Endodermal cell (in vitro differentiated cells): ENCODE data around the gene SLC16A14. TPM values are rescaled to one million over a fixed set of nuclear protein-coding genes. Genes with fewer than 3 reads are reported as not detected.

Source experiments
- DNase-seq: peaks from one replicate; pipeline ENCODE4 v3.0.0-alpha.2; 2017
- H3K27ac ChIP-seq: 2 replicates; pipeline ENCODE4 v1.5.1; 2013; ENCODE audit warnings: mild to moderate bottlenecking, low read depth, low read length, moderate library complexity
- H3K27me3 ChIP-seq: 2 replicates; pipeline ENCODE4 v1.6.1; 2013; ENCODE audit warnings: mild to moderate bottlenecking, low read length, moderate library complexity; ENCODE audit not compliant: insufficient read depth, control insufficient read depth, poor library complexity, severe bottlenecking
- H3K36me3 ChIP-seq: 2 replicates; pipeline ENCODE4 v1.7.0; 2013; ENCODE audit warnings: mild to moderate bottlenecking, low read length, moderate library complexity; ENCODE audit not compliant: control insufficient read depth, insufficient read depth
- H3K4me1 ChIP-seq: one replicate; pipeline ENCODE4 v1.7.0; 2013; ENCODE audit warnings: low read length; ENCODE audit not compliant: control insufficient read depth, insufficient read depth
- H3K4me3 ChIP-seq: 2 replicates; pipeline ENCODE4 v1.5.1; 2013; ENCODE audit warnings: mild to moderate bottlenecking, low read length, moderate library complexity
- H3K9ac ChIP-seq: 2 replicates; pipeline ENCODE4 v1.6.1; 2013; ENCODE audit warnings: mild to moderate bottlenecking, low read length, moderate library complexity; ENCODE audit not compliant: poor library complexity, severe bottlenecking; ENCODE audit errors: extremely low read depth
- H3K9me3 ChIP-seq: 2 replicates; pipeline ENCODE4 v1.6.1; 2013; ENCODE audit warnings: mild to moderate bottlenecking, low read length, moderate library complexity; ENCODE audit not compliant: control insufficient read depth
- H3K27ac Mint-ChIP-seq: 2 replicates; pipeline ENCODE4 v1.8.0; 2020; ENCODE audit warnings: mixed read lengths
- H3K27me3 Mint-ChIP-seq: 2 replicates; pipeline ENCODE4 v1.8.0; 2021; ENCODE audit warnings: mild to moderate bottlenecking, mixed read lengths; ENCODE audit not compliant: insufficient read depth
- H3K36me3 Mint-ChIP-seq: 2 replicates; pipeline ENCODE4 v1.8.0; 2020; ENCODE audit warnings: low read depth, mixed read lengths
- H3K4me1 Mint-ChIP-seq: 2 replicates; pipeline ENCODE4 v1.8.0; 2020; ENCODE audit warnings: mixed read lengths
- H3K4me3 Mint-ChIP-seq: 2 replicates; pipeline ENCODE4 v1.8.0; 2020; ENCODE audit warnings: mild to moderate bottlenecking, moderate library complexity, mixed read lengths
- H3K9me3 Mint-ChIP-seq: 2 replicates; pipeline ENCODE4 v1.8.0; 2020; ENCODE audit warnings: mild to moderate bottlenecking, mixed read lengths
- CTCF ChIP-seq: fragments of 200-600 bp; sonication (generic); conservative IDR thresholded peaks from 2 replicates; pipeline ENCODE4 v1.5.0; 2021; ENCODE audit warnings: antibody characterized with exemption, mild to moderate bottlenecking
- WGBS, 2 experiments: methylation state at CpG; one replicate each; pipeline versions ENCODE4 v1.1.5 to v1.1.7; 2013; ENCODE audit warnings: missing lambda C conversion rate in 2 of 2, mixed read lengths in 1 of 2; ENCODE audit not compliant: insufficient coverage in 1 of 2, insufficient read length in 1 of 2; 5-methylcytosine and 5-hydroxymethylcytosine counted together
- total RNA-seq, 2 donors: library from RNA; stranded (reverse); fragmentation: NEBNext Ultra II Directional in 1 of 2; extraction: Animal tissue kit (Norgen Biotek cat#: 25700) in 1 of 2; gene quantifications; 2 replicates in 1 of 2; 3 replicates in 1 of 2; pipeline ENCODE4 v1.2.1, GENCODE V29; 2021

SLC16A14 gene
- total RNA-seq, 2 donors from 2014 or later, result 1.2 to 10.2 TPM

- Mint-ChIP-seq H3K27me3 (peaks cover 4% of the 10 kb centered on the region), H3K36me3 (no peaks in the 10 kb centered on the region), H3K9me3 (no peaks in the 10 kb centered on the region), H3K4me3 (no peak overlapping the region), H3K4me1 (peaks cover 13% of the 10 kb centered on the region), H3K27ac (no peak overlapping the region)
- Histone ChIP-seq H3K27me3 (no peaks in the 10 kb centered on the region), H3K4me1 (no peaks in the 10 kb centered on the region), H3K9ac (no peak overlapping the region), H3K27ac (no peak overlapping the region), H3K9me3 (no peaks in the 10 kb centered on the region), H3K36me3 (no peaks in the 10 kb centered on the region), H3K4me3 (no peak overlapping the region)
- no peak for DNase-seq
- peak; percentile 48 for TF ChIP-seq CTCF
- 85 to 93% methylated on average over 4 to 8 of the region's 8 CpGs for WGBS, 2 experiments
Measured at GRCh38 chr2:230075988-230076631, 7.4 kb upstream of the SLC16A14 start.

- Histone ChIP-seq H3K36me3 (no peaks in the 10 kb centered on the region), H3K9me3 (no peaks in the 10 kb centered on the region), H3K27ac (no peak overlapping the region), H3K9ac (no peak overlapping the region), H3K4me1 (no peaks in the 10 kb centered on the region), H3K4me3 (no peak overlapping the region), H3K27me3 (peaks cover 37% of the 10 kb centered on the region)
- H3K9me3 Mint-ChIP-seq, result peaks cover 5% of the 10 kb centered on the region
- H3K4me1 Mint-ChIP-seq, result peaks cover 6% of the 10 kb centered on the region
- no peaks in the 10 kb centered on the region for H3K36me3 Mint-ChIP-seq
- peaks cover 41% of the 10 kb centered on the region for H3K27me3 Mint-ChIP-seq
- no peak for TF ChIP-seq CTCF
- H3K27ac Mint-ChIP-seq, result no peak overlapping the region
- 90 to 93% methylated on average over 7 of the region's 7 CpGs for WGBS, 2 experiments
- no peak for DNase-seq
- H3K4me3 Mint-ChIP-seq, result no peak overlapping the region
Measured at GRCh38 chr2:230071421-230071820, 2.7 kb upstream of the SLC16A14 start.

- H3K4me3 ChIP-seq, result no peak overlapping the region
- H3K27me3 Mint-ChIP-seq, result peaks cover 43% of the 10 kb centered on the region
- H3K9me3 ChIP-seq, result no peaks in the 10 kb centered on the region
- H3K4me3 Mint-ChIP-seq, result no peak overlapping the region
- H3K36me3 Mint-ChIP-seq, result no peaks in the 10 kb centered on the region
- H3K27ac ChIP-seq, result no peak overlapping the region
- H3K9me3 Mint-ChIP-seq, result peaks cover 5% of the 10 kb centered on the region
- H3K36me3 ChIP-seq, result no peaks in the 10 kb centered on the region
- H3K4me1 Mint-ChIP-seq, result peaks cover 6% of the 10 kb centered on the region
- no peak for DNase-seq
- H3K27ac Mint-ChIP-seq, result no peak overlapping the region
- no peak for TF ChIP-seq CTCF
- H3K9ac ChIP-seq, result no peak overlapping the region
- H3K4me1 ChIP-seq, result no peaks in the 10 kb centered on the region
- 92 to 100% methylated on average over 2 to 6 of the region's 6 CpGs for WGBS, 2 experiments
- H3K27me3 ChIP-seq, result peaks cover 44% of the 10 kb centered on the region
Measured at GRCh38 chr2:230069402-230069801, 678 bp upstream of the SLC16A14 start.
